Naive thymus-derived CD8-positive, alpha-beta T cell (primary cell): Measurements from ENCODE around the gene DMPK. TPM values are rescaled to one million over a fixed set of nuclear protein-coding genes. Genes with fewer than 3 reads are reported as not detected.
"Not testable (repeated sequence)": the region's sequence is repeated elsewhere in the genome, so short reads cannot be mapped to it uniquely, and the experiment has no call there.

Experiments
- ATAC-seq, 2 donors: fragments of 150-1000 bp; cut with Tn5 transposase in 1 of 2; sonication (Bioruptor Pico), chemical (Tn5 transposase) in 1 of 2; 1 replicate in 1 of 2; 2 replicates in 1 of 2; pipeline ENCODE4 v1.10.0; 2021; ENCODE audit warnings: mild to moderate bottlenecking in 2 of 2, moderate library complexity in 2 of 2
- POLR2A ChIA-PET: fragments of 350-600 bp; sonication (Branson Sonifier 250); formaldehyde crosslinking; loops from one replicate; lab custom pipeline; 2021; ENCODE audit warnings: antibody characterized with exemption; lab: Charles Lee
- DNase-seq, 10 donors: peaks; one replicate each; pipeline versions ENCODE4 v3.0.0 to v3.0.0-alpha.2; 2020 to 2022
- H3K27ac Mint-ChIP-seq, 10 donors: one replicate each; pipeline ENCODE4 v1.8.0; 2020 to 2022; ENCODE audit warnings: mild to moderate bottlenecking in 10 of 10, mixed read lengths in 10 of 10, moderate library complexity in 4 of 10, inconsistent platforms in 1 of 10
- H3K27me3 Mint-ChIP-seq, 5 donors: one replicate each; pipeline ENCODE4 v1.8.0; 2021 to 2022; ENCODE audit warnings: mixed read lengths in 5 of 5
- H3K36me3 Mint-ChIP-seq, 3 donors: one replicate each; pipeline ENCODE4 v1.8.0; 2020 to 2022; ENCODE audit warnings: mixed read lengths in 3 of 3, mild to moderate bottlenecking in 2 of 3, inconsistent platforms in 1 of 3
- H3K4me1 Mint-ChIP-seq, 4 donors: one replicate each; pipeline ENCODE4 v1.8.0; 2021 to 2022; ENCODE audit warnings: mixed read lengths in 4 of 4
- H3K4me3 Mint-ChIP-seq, 10 donors: one replicate each; pipeline ENCODE4 v1.8.0; 2020 to 2022; ENCODE audit warnings: mild to moderate bottlenecking in 10 of 10, mixed read lengths in 10 of 10, moderate library complexity in 6 of 10, inconsistent platforms in 1 of 10
- H3K9me3 Mint-ChIP-seq, 9 donors: one replicate each; pipeline ENCODE4 v1.8.0; 2020 to 2022; ENCODE audit warnings: mixed read lengths in 9 of 9, mild to moderate bottlenecking in 3 of 9, inconsistent platforms in 1 of 9, moderate library complexity in 1 of 9
- polyA plus RNA-seq, 3 donors: library from polyadenylated mRNA; unstranded; fragments of 300-500 nt; fragmentation: Illumina TruSeq; gene quantifications; one replicate each; pipeline ENCODE4 v1.2.3, GENCODE V29; 2021
- total RNA-seq, 8 experiments: library from RNA in 2 of 8; stranded (reverse) in 2 of 8; gene quantifications; one replicate each; pipeline ENCODE4 v1.2.3 and lab custom pipeline; 2021 to 2026

The DMPK gene
- total and polyA plus RNA-seq, 5 experiments from 2014 or later, result 0.60 to 44.3 (median 0.99) TPM

DNA sequence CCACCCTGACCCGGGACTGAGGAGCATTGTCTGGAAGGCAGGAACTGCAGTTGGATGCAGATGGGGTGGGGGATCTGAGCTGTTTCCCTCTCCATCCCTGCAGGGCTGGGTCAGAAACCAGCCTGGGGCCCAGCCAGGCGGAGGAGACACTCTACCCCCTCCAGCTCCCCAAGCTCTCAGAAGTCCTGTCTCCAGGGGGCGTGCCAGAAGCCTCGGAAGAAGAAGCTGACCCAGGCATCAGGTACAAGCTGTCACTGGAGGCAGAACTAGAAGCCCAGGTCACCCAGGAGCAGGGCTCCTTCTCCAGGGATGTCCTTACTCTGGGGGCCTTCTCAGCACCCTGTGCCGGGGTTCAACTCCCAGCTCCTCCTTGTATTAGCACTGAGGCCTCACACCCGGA lies 28.7 kb downstream of the DMPK start:
- H3K9me3 Mint-ChIP-seq, result no peaks in the 10 kb centered on the region
- peaks cover 0 to 2% (median 0%) of the 10 kb centered on the region in 5 donors for H3K27me3 Mint-ChIP-seq
- POLR2A ChIA-PET, result no interaction called here
- no peaks in the 10 kb centered on the region for H3K4me1 Mint-ChIP-seq
- no peak for DNase-seq
- no peaks in the 10 kb centered on the region for H3K36me3 Mint-ChIP-seq
- no peak for ATAC-seq
- no peak overlapping the region for H3K27ac Mint-ChIP-seq
- H3K4me3 Mint-ChIP-seq, result no peak overlapping the region

DNA sequence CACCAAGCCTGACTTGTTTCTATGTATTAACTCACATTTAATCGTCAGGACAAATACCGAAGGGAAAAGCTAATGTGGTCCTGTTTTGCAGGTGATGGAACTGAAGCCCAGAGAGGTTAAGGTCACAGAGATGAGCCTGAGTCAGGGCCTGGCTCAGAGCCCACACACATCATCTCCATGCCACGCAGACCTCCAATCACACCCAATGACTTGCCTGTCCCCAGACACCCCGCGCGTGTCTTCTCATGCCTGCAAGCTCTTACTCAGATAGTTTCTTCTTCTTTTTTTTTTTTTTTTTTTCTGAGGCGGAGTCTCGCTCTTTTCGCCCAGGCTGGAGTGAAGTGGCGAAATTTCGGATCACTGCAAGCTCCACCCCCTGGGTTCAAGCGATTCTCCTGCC lies 29.7 kb downstream of the DMPK start:
- ATAC-seq, result no peak
- POLR2A ChIA-PET, result interaction anchor here (0.6 to 0.7 kb wide), 2 partner anchors 21 to 22 kb away, joined by 4 to 5 read pairs; partner anchors contain the start of gene FBXO46
- H3K27ac Mint-ChIP-seq, result no peak overlapping the region
- no peak for DNase-seq
- H3K9me3 Mint-ChIP-seq, result no peaks in the 10 kb centered on the region
- H3K4me3 Mint-ChIP-seq, result no peak overlapping the region
- no peaks in the 10 kb centered on the region for H3K4me1 Mint-ChIP-seq
- no peaks in the 10 kb centered on the region for H3K36me3 Mint-ChIP-seq
- peaks cover 0 to 4% (median 0%) of the 10 kb centered on the region in 5 donors for H3K27me3 Mint-ChIP-seq

DNA sequence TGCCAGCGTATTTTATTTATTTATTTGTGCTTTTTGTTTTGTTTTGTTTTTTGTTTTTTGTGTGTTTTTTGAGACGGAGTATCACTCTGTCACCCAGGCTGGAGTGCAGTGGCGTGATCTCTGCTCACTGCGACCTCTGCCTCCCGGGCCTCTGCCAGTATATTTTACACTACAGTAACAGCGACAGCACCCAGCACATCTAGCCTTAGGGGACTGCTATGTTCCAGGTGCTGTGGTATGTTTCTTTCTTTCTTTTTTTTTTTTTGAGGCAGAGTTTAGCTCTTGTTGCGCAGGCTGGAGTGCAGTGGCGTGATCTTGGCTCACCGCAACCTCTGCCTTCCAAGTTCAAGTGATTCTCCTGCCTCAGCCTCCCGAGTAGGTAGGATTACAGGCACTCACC lies 30.8 kb downstream of the DMPK start:
- H3K27me3 Mint-ChIP-seq, result peaks cover 0 to 11% (median 4%) of the 10 kb centered on the region in 5 donors
- POLR2A ChIA-PET, ATAC-seq, H3K4me3 Mint-ChIP-seq, H3K27ac Mint-ChIP-seq, DNase-seq, H3K4me1 Mint-ChIP-seq, H3K9me3 Mint-ChIP-seq, H3K36me3 Mint-ChIP-seq: not testable (repeated sequence)

DNA sequence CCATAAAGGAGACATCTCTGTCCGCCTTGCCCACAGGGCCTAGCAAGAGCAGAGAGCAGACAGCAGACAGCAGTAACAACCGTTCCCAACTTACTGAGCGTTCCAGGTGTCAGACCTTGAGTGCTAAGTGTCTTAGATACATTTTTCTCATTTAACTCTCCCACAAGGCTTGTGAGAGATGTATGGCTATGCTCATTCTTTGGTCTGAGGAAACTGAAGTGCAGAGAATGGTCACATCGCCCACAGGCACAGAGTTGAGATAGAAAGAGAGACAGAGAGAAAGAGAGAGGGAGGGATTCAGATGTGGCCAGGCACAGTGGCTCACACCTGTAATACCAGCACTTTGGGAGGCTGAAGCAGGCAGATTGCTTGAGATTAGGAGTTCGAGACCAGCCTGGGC lies 34.8 kb downstream of the DMPK start:
- Mint-ChIP-seq H3K36me3 (no peaks in the 10 kb centered on the region), H3K9me3 (no peaks in the 10 kb centered on the region), H3K4me1 (no peaks in the 10 kb centered on the region), H3K27ac (peak overlapping the region in 1 of 10 donors; percentile 38), H3K4me3 (no peak overlapping the region), H3K27me3 (peaks cover 3 to 22% (median 10%) of the 10 kb centered on the region in 5 donors)
- ATAC-seq (no peak), DNase-seq (no peak)
- POLR2A ChIA-PET, result interaction anchor here (0.6 kb wide), 1 partner anchor 1533 kb away, joined by 3 read pairs; no protein-coding TSS in a partner anchor

DNA sequence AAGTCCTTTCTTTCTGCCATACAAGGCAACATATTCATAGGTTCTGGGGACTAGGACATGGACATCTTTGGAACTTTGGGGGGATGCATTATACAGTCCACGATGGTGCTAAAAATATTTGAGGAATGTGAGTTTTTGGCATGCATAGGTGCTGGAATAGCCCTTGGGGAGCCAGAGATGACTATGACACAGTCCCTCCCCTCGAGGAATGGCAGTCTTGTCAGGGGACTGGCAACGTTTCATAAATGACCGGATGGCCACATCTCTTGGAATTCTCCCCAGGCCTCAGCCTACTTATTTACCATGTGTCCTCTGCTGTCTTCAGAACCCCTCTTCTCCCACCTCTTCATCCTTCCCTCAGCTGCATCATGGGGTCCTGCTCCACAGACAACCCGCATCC lies 35.4 kb downstream of the DMPK start:
- H3K9me3 Mint-ChIP-seq, result no peaks in the 10 kb centered on the region
- no peak for ATAC-seq
- H3K4me3 Mint-ChIP-seq, result no peak overlapping the region
- no peaks in the 10 kb centered on the region for H3K4me1 Mint-ChIP-seq
- H3K27ac Mint-ChIP-seq, result no peak overlapping the region
- no peaks in the 10 kb centered on the region for H3K36me3 Mint-ChIP-seq
- no peak for DNase-seq
- POLR2A ChIA-PET, result no interaction called here
- H3K27me3 Mint-ChIP-seq, result peaks cover 3 to 22% (median 10%) of the 10 kb centered on the region in 5 donors

- Mint-ChIP-seq H3K4me1 (no peaks in the 10 kb centered on the region), H3K27ac (no peak overlapping the region), H3K27me3 (peaks cover 3 to 22% (median 10%) of the 10 kb centered on the region in 5 donors), H3K36me3 (no peaks in the 10 kb centered on the region), H3K4me3 (no peak overlapping the region), H3K9me3 (no peaks in the 10 kb centered on the region)
- no peak for ATAC-seq
- POLR2A ChIA-PET, result no interaction called here
- no peak for DNase-seq
Measured at GRCh38 chr19:45745606-45746005, 36.7 kb downstream of the DMPK start.

DNA sequence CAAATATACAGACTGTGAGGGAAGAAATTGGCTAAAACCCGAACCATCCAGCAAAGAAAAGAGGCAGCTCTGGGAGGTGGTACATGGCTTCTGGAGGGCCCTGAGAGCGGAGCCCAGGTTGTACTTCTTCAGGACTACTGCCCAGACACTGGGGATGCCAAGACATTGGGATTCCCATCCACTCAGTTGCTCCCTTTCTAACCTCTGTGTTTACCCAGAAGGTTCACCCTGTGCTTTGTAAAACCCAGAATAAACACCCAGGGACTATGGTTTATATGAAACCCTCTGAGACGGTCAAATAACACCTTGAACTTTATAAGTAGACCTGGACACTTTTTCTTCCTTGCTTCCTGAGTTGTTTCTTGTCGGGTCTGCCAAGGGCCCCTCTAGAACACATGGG lies 39.3 kb downstream of the DMPK start:
- Mint-ChIP-seq H3K9me3 (no peaks in the 10 kb centered on the region), H3K27me3 (peaks cover 6 to 22% (median 12%) of the 10 kb centered on the region in 5 donors), H3K4me1 (no peaks in the 10 kb centered on the region), H3K27ac (peak overlapping the region in 1 of 10 donors; percentile 16), H3K4me3 (no peak overlapping the region), H3K36me3 (no peaks in the 10 kb centered on the region)
- ATAC-seq (no peak), DNase-seq (no peak)
- POLR2A ChIA-PET, result interaction anchor here (1.1 kb wide), 1 partner anchor 13 kb away, joined by 3 read pairs; no protein-coding TSS in a partner anchor

DNA sequence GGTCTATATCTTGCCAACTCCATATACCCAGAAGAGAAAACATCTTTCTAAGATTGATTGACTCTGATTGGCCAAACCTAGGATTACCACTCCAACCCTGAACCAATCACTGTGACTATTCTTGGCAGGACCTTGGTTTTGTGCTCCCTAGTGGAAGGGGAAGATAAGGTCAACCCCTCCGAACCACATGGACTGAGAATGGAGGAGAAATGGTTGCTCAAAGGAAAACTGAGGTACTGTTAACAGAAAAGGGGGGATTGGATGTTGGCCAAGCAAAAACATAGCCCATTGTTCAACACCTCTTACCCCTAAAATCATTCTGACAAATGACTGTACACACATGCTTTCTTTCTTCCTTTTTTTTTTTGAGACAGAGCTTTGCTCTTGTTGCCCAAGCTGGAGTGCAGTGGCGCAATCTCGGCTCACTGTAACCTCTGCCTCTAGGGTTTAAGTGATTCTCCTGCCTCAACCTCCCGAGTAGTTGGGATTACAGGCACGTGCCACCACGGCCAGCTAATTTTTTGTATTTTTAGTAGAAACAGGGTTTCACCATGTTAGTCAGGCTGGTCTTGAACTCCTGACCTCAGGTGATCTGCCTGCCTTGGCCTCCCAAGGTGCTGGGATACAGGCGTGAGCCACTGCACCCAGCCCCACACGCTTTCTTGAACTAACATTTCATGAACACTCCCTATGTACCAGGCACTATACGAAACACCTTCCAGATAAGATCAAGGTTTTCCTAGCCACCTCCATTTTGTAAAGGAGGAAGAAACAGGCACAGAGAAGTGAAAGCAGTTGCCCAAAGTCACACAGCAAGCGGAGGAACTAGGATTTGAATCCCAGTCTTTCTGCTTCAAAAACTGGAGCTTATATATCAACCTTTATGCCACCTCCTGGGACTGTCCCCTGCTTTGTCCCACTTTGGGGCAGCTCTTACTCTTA lies 42.5 kb downstream of the DMPK start:
- Mint-ChIP-seq H3K36me3 (no peaks in the 10 kb centered on the region), H3K4me3 (no peak overlapping the region), H3K4me1 (no peaks in the 10 kb centered on the region), H3K27me3 (peaks cover 4 to 7% (median 6%) of the 10 kb centered on the region in 5 donors), H3K27ac (peak overlapping the region in 1 of 10 donors; percentile 53), H3K9me3 (no peaks in the 10 kb centered on the region)
- ATAC-seq (no peak), DNase-seq (no peak)
- POLR2A ChIA-PET, result no interaction called here

DNA sequence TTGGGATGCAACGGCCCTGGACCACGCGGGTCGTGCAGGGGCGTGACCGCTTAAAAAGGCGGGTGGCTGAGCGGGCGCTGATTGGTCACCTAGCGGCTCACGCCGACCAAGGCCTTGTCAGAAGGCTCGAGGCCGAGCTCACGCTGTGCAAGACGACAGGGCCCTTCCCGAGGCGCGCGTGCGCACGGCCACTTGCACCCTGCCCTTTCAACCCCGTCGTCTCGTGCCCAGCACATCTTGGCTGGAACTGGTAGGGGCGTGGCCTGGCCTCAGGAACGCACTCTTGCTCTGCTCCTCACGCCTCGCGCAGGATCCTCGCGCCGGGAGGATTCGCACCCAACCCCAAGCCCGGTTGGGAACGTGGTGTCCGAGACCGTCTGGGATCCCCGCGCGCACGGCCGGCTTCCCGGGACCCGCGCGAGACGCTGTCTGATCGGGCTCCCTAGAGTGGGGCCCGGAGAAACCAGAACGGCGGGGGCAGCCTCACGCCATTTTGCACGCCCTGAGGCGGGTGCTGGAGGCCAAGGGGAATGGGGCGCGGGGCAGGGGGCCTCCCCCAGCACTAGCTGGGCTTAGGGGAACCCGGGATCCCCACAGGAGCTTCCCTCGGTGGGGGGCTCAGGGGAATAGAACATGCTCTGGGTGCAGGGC lies 49.0 kb downstream of the DMPK start, which contains the start of gene MEIOSIN:
Gene MEIOSIN (plus strand): TSS at position 280 of the 651 bp plus-strand sequence. CDS start 1,938 bp downstream, outside the sequence.
- POLR2A ChIA-PET, result interaction anchor here (0.6 to 0.8 kb wide), 2 partner anchors 16 to 36 kb away, joined by 3 to 4 read pairs; partner anchors contain the start of gene SIX5
- Mint-ChIP-seq H3K36me3 (peaks cover 0 to 1% (median 0%) of the 10 kb centered on the region in 3 donors), H3K27me3 (peaks cover 0 to 4% (median 2%) of the 10 kb centered on the region in 5 donors), H3K4me1 (peaks cover 12 to 23% (median 22%) of the 10 kb centered on the region in 4 donors), H3K27ac (peak within 1 kb of the TSS in 1 of 10 donors; percentile 54), H3K4me3 (peak within 1 kb of the TSS in 4 of 10 donors; percentile 29 to 53 (median 42)), H3K9me3 (no peaks in the 10 kb centered on the region)
- DNase-seq (no peak), ATAC-seq (no peak)

- H3K27me3 Mint-ChIP-seq, result no peaks in the 10 kb centered on the region
Measured at GRCh38 chr19:45730368-45731288, 51.7 kb downstream of the DMPK start, which contains the start of gene FBXO46. Gene FBXO46, minus strand, starts transcription at chr19:45730896. Its CDS starts 17,401 bp downstream, at chr19:45713495.

DNA sequence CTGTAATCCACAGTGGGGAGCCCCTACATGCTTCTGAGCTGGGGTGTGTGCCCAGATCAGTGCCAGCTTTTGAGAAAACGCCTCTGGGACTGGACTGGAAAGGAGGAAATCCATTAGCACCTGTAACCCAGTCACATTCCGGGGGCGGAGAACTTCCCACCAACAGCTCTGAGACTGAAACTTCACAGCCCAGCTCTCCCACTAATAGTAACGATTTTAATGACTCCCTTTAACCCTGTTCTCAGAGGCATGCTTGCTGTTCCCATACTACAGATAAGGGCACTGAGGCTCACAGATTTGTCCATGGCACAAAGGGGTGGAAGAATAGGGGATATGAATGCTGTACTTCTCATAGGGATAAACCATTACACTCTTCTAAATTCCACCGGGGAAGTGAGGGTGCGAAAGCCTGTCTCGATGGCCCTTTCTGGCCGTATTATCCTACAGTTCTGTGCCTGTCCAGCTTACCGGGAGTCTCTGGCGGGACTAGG lies 52.4 kb downstream of the DMPK start:
- POLR2A ChIA-PET, result interaction anchor here (0.7 to 3.0 kb wide), 8 partner anchors 9 to 63 kb away, joined by 3 to 51 read pairs (median 8); partner anchors contain the start of genes DMWD, QPCTL, SIX5 and SNRPD2
- DNase-seq (no peak), ATAC-seq (no peak)
- H3K27me3 Mint-ChIP-seq, result no peaks in the 10 kb centered on the region
- no peaks in the 10 kb centered on the region for H3K9me3 Mint-ChIP-seq
- H3K36me3 Mint-ChIP-seq, result peaks cover 0 to 20% (median 0%) of the 10 kb centered on the region in 3 donors
- H3K4me3 Mint-ChIP-seq, result peak overlapping the region; percentile 90 to 99 (median 94)
- peak overlapping the region; percentile 84 to 96 (median 94) for H3K27ac Mint-ChIP-seq
- H3K4me1 Mint-ChIP-seq, result peaks cover 20 to 46% (median 37%) of the 10 kb centered on the region in 4 donors

More at GRCh38 chr19:45730368-45731288, 51.7 kb downstream of the DMPK start, which contains the start of gene FBXO46:
- no peaks in the 10 kb centered on the region for H3K9me3 Mint-ChIP-seq
- DNase-seq (peak; percentile 74 to 95 (median 90)), ATAC-seq (peak; percentile 99 to 100)
- peak within 1 kb of the TSS; percentile 90 to 99 (median 94) for H3K4me3 Mint-ChIP-seq
- peaks cover 20 to 46% (median 37%) of the 10 kb centered on the region in 4 donors for H3K4me1 Mint-ChIP-seq
- peaks cover 0 to 13% (median 0%) of the 10 kb centered on the region in 3 donors for H3K36me3 Mint-ChIP-seq
- peak within 1 kb of the TSS; percentile 84 to 96 (median 94) for H3K27ac Mint-ChIP-seq
- POLR2A ChIA-PET, result interaction anchor here (0.5 to 3.0 kb wide), 15 partner anchors 10 to 870 kb away, joined by 3 to 51 read pairs (median 4); partner anchors contain the start of genes DMWD, QPCTL, SIX5 and SNRPD2
